Stimulated activated CD4-positive, alpha-beta T cell treated with anti-CD3 and anti-CD28 coated beads, TNF-alpha, amount 100 ng/mL, for 48 hours (primary cell): ENCODE data around the gene HOXC5.

Experiments
- DNase-seq, 3 donors: peaks; one replicate each; pipeline ENCODE4 v3.0.0-alpha.2; 2020; ENCODE audit warnings: low read depth in 3 of 3

HOXC5 gene

DNA sequence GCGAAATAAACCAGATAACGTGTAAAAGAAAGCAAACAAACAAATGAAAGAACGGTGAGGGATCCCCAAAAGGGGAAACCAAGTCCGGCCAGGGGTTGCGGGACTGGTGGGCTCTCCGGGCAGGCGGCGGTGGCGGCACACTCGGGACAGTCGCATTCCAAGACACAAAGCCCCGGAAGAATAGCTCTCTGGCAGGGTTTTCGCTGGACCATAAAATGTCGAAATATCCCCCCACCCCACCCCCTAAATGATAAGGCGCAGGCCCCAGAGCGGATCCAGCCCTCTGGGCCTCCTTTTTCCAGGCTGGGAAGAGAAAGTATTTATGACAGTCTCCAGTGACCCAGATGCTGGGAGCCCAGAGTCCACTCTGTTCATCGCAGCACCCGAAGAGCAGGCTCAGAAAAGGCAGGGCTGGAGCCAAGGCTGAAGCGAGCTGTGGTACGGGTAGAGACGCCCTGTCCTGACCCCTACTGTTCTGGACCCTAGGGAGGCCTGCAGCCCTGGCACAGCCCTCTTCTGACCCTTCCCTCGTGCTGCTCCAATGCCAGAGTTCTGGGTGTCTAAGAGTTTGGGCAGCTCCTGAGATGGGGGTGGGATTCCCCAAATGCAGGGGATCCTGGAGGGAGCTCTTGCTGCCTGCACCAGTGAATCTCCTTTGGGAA, 26.2 kb upstream of the HOXC5 start:
- no peak for DNase-seq

DNA sequence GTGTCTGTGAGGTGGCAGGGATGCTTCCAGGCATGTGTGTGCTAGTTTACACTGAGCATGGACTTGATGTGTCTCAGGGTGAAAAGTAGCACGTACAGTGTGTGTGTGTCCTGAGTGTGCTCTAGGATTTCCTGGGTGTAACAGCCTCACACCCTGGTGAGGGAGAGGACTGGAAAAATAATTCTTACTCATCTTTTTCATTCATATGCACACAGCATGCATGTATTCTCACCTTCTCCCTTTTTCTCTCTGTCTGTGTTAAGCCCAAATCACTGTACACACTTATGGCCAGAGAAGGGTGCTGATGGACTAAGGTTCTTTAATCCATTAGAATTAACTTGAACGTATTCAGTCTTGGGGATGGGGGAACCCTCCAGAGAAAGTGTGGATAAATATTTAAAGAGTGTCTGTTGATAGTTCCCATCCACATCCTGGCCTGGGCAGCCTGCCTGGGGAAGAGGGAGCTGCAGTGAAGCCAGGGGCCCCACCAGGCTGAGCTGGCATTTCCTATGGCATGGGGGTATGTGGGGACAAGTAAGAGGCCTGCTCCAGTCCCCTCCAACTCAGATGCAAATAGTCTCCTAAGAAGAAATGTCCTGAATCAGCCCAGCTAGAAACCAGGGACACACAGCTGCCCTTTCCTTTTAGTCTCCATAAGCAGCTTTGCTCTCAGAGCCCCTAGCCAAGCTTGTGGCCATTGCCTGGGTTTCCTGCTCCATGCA, 25.2 kb upstream of the HOXC5 start:
- no peak for DNase-seq

DNA sequence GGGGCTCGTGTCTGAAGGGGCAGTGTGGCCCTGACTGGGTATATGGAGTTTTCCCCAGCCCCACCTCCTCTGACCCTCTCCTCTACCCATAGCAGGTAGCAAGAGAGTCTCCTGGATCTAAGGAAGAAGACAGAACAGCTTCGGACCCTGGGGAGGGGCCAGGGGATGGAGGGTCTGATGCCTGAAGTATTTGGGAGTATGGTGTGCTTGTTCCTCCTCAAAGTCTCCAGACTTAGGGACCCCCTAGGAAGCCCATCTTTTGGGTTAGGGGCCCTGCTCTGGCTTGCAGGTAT, 24.6 kb upstream of the HOXC5 start:
- DNase-seq = no peak

DNA sequence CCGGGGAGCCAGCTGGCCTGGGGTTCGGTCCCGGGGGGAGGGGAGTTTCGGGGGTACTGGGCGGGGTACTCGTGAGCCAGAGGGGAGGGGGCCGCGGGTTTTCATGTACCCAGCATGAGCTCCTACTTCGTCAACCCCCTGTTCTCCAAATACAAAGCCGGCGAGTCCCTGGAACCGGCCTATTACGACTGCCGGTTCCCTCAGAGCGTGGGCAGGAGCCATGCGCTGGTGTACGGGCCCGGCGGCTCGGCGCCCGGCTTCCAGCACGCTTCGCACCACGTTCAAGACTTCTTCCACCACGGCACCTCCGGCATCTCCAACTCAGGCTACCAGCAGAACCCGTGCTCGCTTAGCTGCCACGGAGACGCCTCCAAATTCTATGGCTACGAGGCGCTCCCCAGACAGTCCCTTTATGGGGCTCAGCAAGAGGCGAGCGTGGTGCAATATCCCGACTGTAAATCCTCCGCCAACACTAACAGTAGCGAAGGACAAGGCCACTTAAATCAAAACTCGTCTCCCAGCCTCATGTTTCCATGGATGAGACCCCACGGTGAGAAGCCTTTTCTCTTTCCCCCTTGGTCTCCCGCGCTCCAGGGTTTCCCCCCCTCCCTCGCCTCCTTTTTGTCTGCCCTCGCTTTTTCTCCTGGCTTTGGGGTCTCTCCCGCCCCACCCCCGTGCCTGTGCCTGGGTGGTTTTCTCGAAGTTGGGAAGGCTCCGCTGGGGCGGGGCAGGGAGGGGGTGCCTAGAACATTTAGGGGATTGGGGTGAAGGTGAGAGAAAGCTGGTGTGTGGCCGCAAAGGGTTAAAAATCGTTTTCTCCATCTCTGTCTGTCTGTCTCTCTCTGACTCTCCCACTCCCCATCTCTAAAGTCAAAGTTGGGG, 23.4 kb upstream of the HOXC5 start:
- DNase-seq = no peak

DNA sequence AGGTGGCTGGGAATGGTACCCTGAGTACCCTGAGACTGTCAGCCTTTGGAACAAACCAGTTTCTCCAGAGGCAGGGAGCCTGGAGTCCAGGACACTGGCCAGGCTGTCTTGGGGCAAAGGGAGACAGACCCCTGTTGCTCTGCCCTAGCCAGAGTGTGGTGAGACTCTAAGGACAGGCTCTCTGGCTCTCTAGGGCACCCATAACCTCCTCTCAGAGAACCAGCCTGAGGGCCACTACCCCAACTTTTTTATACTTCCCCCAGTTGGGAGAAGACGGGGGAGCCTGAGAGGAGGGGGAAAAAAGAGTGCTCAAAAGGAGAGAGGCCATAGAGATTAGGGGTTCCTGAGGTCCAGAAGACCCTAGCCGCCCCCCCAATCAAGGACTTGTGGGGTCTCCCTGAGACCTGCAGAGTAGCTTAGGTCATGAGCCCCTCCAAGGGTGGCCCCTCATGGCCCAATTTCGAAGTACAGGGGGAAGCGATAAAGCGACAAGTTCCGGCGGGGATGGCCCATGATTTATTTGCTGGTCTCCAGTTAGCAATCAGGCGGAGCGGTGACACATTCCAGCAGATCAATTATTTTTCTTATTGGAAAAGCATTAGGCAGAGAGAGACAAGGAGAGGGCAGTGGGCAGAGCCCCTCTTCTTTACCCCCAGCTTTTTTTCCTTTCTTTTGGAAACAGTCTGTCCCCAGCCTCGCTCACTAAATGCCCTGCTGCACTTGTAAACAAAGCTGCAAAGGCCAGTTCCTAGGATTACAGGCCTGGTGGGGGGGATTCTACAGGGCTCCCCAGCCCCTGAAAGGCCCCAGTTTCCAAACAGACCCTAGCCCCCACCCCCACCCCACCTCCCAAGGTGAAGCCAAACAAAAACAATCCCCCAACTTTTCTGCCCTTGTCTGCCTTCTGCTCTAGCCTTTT, 22.5 kb upstream of the HOXC5 start:
- no peak for DNase-seq

DNA sequence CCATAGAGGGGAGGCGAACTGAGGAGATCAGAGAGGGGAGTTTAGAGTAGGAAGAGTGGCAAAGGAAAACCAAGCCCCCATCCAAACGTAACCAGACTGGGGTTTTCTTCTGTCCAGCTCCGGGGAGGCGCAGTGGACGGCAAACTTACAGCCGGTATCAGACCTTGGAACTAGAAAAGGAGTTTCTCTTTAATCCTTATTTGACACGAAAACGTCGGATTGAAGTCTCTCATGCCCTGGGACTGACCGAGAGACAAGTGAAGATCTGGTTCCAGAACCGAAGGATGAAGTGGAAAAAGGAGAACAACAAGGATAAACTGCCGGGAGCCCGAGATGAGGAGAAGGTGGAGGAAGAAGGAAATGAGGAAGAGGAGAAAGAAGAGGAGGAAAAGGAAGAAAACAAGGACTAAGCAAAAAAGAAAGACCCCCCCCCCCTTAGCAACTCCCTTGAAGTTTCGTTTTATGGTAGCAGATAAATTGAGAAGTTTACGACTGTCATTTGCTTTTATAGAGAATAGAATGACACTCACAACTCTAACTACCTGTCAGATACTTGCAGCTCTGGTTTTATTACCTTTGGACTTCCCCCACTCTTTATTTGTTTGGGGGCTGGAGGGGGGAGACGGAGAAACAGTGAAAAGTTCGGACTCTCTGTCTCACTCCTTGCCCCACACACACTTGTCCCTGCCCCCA, 21.7 kb upstream of the HOXC5 start:
- DNase-seq = no peak

DNA sequence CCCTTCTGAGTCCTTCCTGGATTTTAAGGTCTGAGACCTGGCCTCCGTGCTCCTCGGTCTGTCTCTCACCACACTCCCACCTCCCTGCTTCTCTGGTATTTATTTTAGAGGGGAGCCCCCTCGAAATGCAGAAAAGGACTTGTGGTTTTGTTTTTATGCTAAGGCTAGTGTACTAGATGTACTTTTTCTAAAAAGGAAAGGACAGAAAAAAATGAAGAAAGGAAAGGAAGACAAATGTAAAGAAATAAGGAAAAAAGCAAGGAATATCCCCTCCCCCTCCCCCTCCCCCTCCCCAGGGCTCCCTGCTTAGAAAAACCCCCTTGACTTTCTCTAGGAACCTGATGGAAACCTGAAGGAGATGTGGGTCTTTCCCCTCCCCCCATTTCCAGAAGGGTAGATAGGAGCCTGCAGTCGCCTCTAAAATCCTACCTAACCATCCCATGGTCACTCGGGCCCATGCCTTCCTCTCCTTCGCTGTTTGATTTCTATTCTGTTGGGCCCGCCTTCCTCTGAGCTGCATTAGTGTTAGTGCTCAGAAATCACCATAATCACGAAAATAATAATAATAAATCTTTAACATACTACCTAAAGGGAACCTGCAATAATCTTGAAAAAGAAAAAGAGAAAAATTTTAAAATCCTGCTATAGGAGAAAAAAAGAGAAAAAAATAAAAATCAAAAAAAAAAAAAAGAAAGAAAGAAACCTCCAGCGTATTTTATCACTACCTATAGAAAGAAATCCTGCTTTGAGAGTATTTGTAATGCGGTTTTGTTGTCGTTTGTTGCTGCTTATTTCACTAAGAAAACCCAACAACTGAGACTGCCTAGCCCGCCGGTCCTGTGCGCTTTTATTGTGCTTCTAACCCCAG, 21.0 kb upstream of the HOXC5 start:
- DNase-seq = no peak

DNA sequence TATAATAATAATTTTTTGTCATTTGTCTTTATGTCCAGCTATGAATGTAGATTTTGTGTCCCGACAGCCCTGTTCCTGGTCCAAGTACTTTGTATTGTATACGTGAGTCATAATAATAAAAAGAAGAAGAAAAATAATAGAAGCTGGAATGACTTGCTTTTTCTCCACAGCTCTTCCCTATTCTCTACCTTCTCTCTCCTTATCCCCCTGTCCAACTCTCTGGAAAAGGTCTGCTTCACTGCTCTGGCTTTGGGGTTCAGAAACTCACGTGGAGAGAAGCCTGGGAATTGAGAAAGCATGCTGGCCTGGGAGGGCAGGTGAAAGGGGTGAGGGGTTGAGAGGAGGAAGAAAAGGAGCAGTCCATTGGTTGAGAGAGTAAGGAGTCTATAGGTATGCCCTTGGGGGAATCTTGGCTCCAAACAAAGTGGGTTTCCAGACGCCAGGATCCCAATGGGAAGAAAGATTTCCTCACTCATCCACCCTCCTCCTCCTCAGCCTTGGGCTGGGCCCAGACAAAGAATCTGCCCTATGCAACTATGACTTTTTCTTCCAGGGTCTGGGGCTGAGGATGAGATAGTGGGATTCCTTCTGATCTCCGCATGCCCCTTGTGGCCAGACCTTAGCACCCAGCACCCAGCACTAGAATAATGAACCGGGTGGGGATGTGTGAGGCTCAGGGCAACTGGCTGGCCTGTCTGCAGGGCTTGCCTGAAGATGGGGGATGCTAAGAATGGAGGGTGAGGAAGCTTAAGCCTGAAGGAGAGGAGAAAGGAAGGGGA, 20.0 kb upstream of the HOXC5 start:
- no peak for DNase-seq

DNA sequence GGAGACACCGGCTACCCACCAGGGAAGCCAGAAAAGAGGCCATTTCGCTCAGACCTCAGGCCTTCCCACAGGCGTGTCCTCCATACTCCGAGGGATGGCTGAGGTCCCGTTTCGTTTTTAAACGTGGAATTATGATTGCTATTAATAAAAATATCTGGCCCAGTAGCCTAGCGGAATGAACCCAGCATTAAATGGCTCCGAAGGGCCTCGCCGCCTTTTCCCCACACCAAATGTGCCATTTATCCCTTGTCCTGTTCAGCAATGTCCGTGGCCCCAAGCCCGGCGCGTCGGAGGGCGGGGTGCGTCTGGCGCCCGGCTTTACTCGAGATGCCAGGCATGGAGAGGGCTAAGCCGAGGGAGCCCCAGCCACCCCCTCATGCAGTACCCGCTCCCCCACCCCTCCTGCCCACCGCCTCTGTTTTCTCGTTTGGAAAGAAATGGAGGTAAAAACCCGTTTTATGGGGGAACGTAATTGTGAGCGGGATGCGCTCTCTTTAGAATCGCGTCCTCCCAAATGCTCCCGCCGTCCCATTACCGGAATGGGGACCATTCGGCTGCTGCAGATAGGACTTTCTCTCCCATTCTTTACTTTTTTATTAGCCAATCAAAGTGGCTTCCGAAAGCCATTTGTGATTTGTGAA, 18.4 kb upstream of the HOXC5 start:
- no peak for DNase-seq

DNA sequence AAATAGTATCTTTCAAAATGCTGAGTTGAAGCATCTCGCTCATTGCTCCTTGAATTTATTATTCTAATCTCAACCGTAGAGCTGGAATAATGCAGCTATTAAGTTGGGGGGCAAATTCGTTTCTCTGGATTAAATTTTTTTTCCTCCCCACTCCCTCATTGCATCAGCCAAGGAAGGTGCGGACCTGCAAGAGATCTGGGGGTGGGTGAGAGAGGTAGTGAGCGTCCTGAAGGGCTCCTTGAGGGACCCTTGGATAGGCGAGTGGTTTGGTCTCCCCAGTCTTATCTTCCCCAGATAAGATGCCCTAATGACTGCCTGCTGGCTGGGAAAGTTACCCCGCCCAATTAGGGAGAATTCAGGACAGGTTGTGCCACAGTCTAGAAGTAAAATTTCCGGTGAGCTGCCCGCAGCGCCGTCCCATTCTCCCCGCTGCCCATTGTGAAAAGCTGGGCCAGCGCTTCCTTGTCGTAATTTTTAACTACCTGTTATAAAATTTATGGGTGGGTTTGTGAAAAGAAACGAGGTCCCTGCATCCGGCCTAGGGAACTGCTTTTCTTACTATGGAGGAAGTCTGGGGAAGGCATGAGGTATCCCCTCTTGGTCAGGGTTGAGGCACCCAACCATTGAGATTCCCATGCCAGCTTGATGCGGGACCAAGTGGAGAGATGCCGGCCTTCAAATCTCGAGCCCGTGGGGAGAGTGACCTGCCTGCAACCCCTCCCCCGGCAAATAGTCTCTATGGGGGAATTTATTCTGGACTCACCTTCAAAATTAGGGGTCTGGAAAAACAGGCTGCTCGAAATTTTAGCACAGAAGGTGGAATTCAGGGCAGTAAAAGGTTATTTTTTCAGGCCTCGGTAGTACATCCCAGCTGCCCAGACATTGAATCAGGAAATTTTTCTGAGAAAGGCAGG, 17.6 kb upstream of the HOXC5 start:
- DNase-seq = no peak

DNA sequence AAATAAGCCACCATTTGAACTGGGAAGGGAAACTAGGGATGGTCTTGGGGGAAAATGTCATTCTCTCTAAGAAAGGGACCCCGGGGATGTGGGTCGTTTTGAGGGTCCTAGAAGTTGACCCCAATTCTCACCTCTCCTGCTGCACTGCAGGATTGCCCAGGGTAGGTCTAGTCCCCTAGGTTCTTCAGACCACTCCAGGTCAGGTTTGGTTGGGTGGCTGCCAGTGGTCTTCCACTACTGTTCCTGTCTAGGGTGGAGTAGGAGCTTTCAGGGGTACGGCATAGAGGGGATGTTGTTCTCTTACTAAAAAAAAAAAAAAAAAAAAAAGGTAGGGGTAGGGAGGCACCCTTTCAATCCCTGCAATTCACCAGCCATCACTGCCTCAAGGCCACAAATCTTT, 16.8 kb upstream of the HOXC5 start:
- DNase-seq = no peak

DNA sequence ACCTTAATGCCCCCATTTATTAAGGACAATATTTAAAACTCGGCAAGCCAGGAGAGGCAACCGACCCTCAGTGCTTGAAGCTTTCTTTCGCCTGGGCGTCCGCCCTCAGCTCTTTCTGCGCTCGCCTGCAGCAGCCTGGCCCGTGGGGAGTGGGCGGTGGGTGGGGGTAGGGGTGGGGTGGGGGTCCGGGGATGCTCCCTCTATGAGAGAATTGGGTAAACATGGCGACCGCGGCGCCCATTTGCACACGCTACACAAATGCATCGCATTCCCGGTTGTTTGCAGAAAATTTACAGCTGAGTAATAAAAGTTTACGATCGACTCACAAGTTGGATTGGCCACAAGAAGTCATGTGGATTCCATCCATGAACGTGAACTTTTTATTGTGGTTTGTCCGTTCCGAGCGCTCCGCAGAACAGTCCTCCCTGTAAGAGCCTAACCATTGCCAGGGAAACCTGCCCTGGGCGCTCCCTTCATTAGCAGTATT, 16.3 kb upstream of the HOXC5 start:
- DNase-seq = no peak

DNA sequence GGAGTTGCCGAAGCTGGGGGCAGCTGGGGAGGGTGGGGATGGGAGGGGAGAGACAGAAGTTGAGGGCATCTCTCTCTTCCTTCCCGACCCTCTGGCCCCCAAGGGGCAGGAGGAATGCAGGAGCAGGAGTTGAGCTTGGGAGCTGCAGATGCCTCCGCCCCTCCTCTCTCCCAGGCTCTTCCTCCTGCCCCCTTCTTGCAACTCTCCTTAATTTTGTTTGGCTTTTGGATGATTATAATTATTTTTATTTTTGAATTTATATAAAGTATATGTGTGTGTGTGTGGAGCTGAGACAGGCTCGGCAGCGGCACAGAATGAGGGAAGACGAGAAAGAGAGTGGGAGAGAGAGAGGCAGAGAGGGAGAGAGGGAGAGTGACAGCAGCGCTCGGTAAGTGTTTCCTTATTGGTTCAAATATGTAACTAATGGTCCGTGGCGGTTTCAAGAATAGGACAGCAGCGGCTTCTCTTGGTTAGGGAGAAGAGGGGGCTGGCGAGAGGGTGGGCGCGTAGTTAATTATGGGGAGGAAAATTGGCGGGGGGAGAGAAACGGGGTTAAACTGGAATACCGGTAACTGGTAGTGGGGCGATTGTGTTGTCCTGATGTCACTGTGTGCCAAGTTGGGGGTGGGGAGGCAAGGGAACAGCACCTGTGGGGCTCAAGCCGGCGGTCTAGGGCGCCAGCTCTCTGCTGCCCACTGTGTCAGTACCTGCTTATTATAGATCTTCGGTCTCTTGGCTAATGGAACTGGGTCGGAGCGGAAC, 15.6 kb upstream of the HOXC5 start:
- no peak for DNase-seq

DNA sequence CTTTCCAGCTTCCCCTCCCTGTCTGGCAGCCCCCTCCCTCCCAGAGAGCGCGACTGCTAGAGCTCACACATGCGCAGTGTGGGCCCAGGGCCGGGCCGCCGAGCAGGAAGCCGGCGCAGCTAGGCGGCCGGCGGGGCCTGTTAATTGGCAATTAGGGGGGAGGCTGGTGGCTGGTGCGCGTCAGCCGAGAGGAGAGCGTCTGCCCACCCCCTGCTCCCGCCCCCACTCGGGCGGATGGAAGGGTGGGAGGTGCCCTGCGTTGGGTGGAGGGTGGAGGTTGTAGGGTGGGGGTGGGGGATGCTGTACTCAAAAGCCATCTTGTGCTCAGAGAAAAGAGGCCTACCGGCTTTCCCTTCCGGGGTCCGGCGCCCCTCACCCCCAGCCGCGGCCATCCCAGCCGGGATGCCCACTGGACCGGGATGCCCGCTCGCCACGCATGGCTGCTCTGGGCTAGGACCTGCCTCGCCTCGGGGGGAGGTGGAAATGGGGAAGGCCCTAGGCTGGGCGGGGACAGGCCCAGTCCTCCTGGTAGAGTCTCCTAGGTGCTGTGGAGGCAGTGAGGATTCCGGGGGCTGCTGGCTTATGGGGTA, 14.9 kb upstream of the HOXC5 start:
- peak in 2 of 3 donors; percentile 34 to 65 for DNase-seq

DNA sequence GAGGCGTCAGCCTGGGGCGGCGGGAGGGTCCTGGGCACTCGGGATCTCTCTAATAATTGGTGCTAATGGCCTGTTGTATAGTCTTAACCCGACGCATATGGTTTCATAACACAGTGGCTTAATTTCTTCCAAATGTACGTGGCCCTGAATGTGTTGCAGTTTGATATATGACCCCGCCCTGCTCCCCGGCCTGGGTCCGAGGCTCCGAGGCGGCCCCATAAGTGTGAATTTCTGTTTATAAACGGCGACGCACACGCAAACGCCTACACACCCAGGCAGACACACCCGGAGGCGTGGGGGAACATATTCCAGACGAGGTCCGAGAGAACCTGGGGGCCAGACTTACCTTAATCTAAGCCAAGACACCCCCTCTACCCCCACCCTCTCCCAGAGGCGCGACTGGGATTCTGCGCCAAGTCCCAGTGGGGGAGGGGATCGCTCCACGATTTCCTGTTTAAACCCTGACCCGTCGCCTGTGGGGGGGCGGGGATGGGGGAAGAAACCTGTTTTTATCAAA, 14.3 kb upstream of the HOXC5 start:
- no peak for DNase-seq

DNA sequence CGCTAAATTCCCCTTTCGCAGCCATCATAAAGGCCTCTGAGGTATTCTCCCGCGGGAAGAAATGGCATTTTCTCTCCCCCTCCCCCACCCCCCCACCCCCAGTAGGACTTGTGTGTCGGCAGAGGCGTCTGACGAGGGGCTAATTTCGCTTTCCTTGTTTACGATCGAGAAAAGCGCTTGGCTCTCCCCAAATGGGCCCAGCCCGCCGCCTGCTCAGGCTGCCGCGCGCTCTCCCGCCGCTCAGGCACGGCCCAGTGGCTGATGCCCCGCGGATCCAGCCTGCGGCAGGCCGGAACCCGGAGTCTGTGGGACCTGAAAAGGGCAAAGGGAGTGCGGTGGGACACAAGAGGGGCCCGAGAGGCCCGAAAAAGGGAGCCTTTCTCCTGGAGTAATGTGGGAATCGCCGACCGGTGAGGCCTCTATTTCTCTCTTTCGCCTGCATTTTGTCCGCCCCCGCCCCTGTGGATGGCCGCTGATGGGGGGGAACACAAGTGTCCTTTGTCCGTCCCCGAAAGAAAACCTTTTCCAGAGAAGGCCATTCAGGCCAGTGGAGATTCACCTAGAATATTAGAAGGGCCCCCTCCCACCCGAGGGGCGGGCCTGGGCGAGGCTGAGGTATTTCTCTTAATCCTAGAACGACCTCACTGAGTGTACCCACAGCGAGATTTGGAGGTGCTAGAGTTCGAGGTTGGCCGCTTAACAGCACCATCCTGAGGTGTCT, 13.6 kb upstream of the HOXC5 start:
- DNase-seq = no peak
